Panc1 (cell line): ENCODE measurements around the gene CTNNA1. TPM values are rescaled to one million over a fixed set of nuclear protein-coding genes. Genes with fewer than 3 reads are reported as not detected.

ENCODE experiments used
- ATAC-seq: fragments of 200-7000 bp; cut with Tn5 transposase; 2 replicates; pipeline ENCODE4 v1.9.1; 2020; ENCODE audit warnings: mild to moderate bottlenecking, moderate library complexity
- BruUV-seq: library from RNA; stranded (reverse); fragments of 400-500 nt; replicated peaks from 2 replicates; lab custom pipeline; 2021; lab: Mats Ljungman, UMichigan
- CTCF ChIA-PET: fragments of 300-600 bp; sonication (Branson Sonifier 250); formaldehyde crosslinking; loops from one replicate; lab custom pipeline; 2022; ENCODE audit warnings: antibody characterized with exemption; lab: Charles Lee
- POLR2A ChIA-PET: fragments of 300-600 bp; sonication (Branson Sonifier 250); formaldehyde crosslinking; loops from one replicate; lab custom pipeline; 2022; ENCODE audit warnings: antibody characterized with exemption; lab: Charles Lee
- DNase-seq: peaks from one replicate; pipeline ENCODE4 v3.0.0-alpha.2; 2010; ENCODE audit warnings: low read depth, low spot score
- H3K27ac ChIP-seq: 2 replicates; pipeline ENCODE4 v1.5.1; 2011; ENCODE audit warnings: mild to moderate bottlenecking, low read length, inconsistent platforms
- H3K27me3 ChIP-seq: fragments of 200-500 bp; sonication (Bioruptor generic); 2 replicates; pipeline ENCODE4 v1.6.0; 2014; ENCODE audit warnings: low read length, inconsistent platforms; ENCODE audit not compliant: control insufficient read depth, insufficient read depth
- H3K36me3 ChIP-seq: fragments of 200-500 bp; sonication (Bioruptor generic); 2 replicates; pipeline ENCODE4 v1.5.1; 2014; ENCODE audit warnings: inconsistent platforms, mild to moderate bottlenecking, low read length, moderate library complexity; ENCODE audit not compliant: control insufficient read depth, insufficient read depth
- H3K4me1 ChIP-seq: 2 replicates; pipeline ENCODE4 v1.5.1; 2011; ENCODE audit warnings: inconsistent platforms, mild to moderate bottlenecking, low read length, moderate library complexity; ENCODE audit not compliant: control insufficient read depth, insufficient read depth
- H3K4me3 ChIP-seq, 2 experiments: 2 replicates each; pipeline ENCODE4 v1.5.1; 2011 to 2012; ENCODE audit warnings: low read depth in 2 of 2, low read length in 2 of 2, mild to moderate bottlenecking in 2 of 2, inconsistent platforms in 1 of 2, moderate library complexity in 1 of 2
- H3K9me3 ChIP-seq: fragments of 200-500 bp; sonication (Bioruptor generic); 2 replicates; pipeline ENCODE4 v1.5.1; 2014; ENCODE audit warnings: low read depth, mild to moderate bottlenecking, inconsistent platforms, low read length, moderate library complexity; ENCODE audit not compliant: control insufficient read depth, insufficient read depth
- CTCF ChIP-seq: fragments of 450-650 bp; IDR thresholded peaks from 2 replicates; pipeline ENCODE4 v1.5.1; 2017; ENCODE audit warnings: mild to moderate bottlenecking
- POLR2AphosphoS5 ChIP-seq: IDR thresholded peaks from 2 replicates; pipeline ENCODE4 v1.6.1; 2012; ENCODE audit warnings: mild to moderate bottlenecking, low read depth, low read length, moderate library complexity
- REST ChIP-seq, 2 experiments: IDR thresholded peaks; 2 replicates each; pipeline ENCODE4 v1.6.1; 2011 to 2012; ENCODE audit warnings: low read depth in 2 of 2, control low read depth in 1 of 2, low read length in 1 of 2, mild to moderate bottlenecking in 1 of 2, moderate library complexity in 1 of 2; ENCODE audit not compliant: insufficient read depth in 1 of 2
- SIN3A ChIP-seq: IDR thresholded peaks from 2 replicates; pipeline ENCODE4 v1.6.1; 2012; ENCODE audit warnings: low read depth, mild to moderate bottlenecking, low read length, moderate library complexity, borderline replicate concordance; ENCODE audit not compliant: insufficient read depth
- TCF7L2 ChIP-seq: IDR thresholded peaks from 2 replicates; pipeline ENCODE4 v1.6.1; 2011; ENCODE audit warnings: mild to moderate bottlenecking, low read depth, low read length, inconsistent platforms
- in situ Hi-C: cut with HindIII; loops from 2 replicates; pipeline ENCODE4 v1.10.0; 2016; ENCODE audit warnings: low sequenced_read_pairs, low pct_unique_long_range_greater_than_20kb
- intact Hi-C: fragments of 100-400 bp; cut with micrococcal nuclease; formaldehyde crosslinking; loops from one replicate; pipeline ENCODE4 v1.10.0; 2022; ENCODE audit not compliant: unreplicated experiment
- total RNA-seq: library from RNA; stranded (reverse); gene quantifications from one replicate; pipeline ENCODE4 v1.2.1, GENCODE V29; 2021; ENCODE audit not compliant: unreplicated experiment

The CTNNA1 gene
- total RNA-seq, 1 experiment from 2014 or later, result 298 TPM

GRCh38 chr5:138978080-138978479, 224.9 kb downstream of the CTNNA1 start:
- CTCF ChIA-PET, result no interaction called here
- Histone ChIP-seq H3K36me3 (no peaks in the 10 kb centered on the region), H3K4me3 (no peak overlapping the region), H3K27me3 (no peaks in the 10 kb centered on the region), H3K4me1 (no peaks in the 10 kb centered on the region), H3K27ac (no peak overlapping the region), H3K9me3 (no peaks in the 10 kb centered on the region)
- no peak for ATAC-seq
- no peak for DNase-seq
- in situ Hi-C loops, result no loop called here
- intact Hi-C loops, result no loop called here
- TF ChIP-seq REST (IDR thresholded peaks at IDR 0.05; ENCODE audit: insufficient read depth in 1 of 2, low read depth in 2 of 2, low read length in 1 of 2), result no peak
- TF ChIP-seq CTCF, result no peak
- no TSS peak for BruUV-seq
- POLR2A ChIA-PET, result no interaction called here

- ChIA-PET POLR2A (no interaction called here), CTCF (no interaction called here)
- Histone ChIP-seq H3K4me1 (no peaks in the 10 kb centered on the region), H3K27ac (no peak overlapping the region), H3K27me3 (no peaks in the 10 kb centered on the region), H3K36me3 (no peaks in the 10 kb centered on the region), H3K4me3 (no peak overlapping the region), H3K9me3 (no peaks in the 10 kb centered on the region)
- no peak for TF ChIP-seq TCF7L2
- no peak for TF ChIP-seq REST (IDR thresholded peaks at IDR 0.05; ENCODE audit: insufficient read depth in 1 of 2, low read depth in 2 of 2, low read length in 1 of 2)
- no peak for TF ChIP-seq SIN3A
- no peak for TF ChIP-seq POLR2AphosphoS5
- no peak for TF ChIP-seq CTCF
- intact Hi-C loops (no loop called here), in situ Hi-C loops (no loop called here)
- ATAC-seq (no peak), DNase-seq (no peak)
- no TSS peak for BruUV-seq
These were observed 225.4 kb downstream of the CTNNA1 start for GRCh38 chr5:138978581-138978980.
